WTC11 (cell line): ENCODE data around the gene RSPH4A.

ENCODE experiments used
- ESRRA ChIP-seq: sonication (generic); formaldehyde crosslinking; IDR thresholded peaks from 2 replicates; pipeline ENCODE4 v1.8.1; 2022; ENCODE audit warnings: mild to moderate bottlenecking, missing genetic modification reagents, borderline replicate concordance
- ZNF232 ChIP-seq: sonication (generic); formaldehyde crosslinking; IDR thresholded peaks from 2 replicates; pipeline ENCODE4 v1.8.0; 2022; ENCODE audit warnings: mild to moderate bottlenecking, missing genetic modification reagents
- TF ChIP-seq, protein P1 (sequence below): sonication (generic); formaldehyde crosslinking; IDR thresholded peaks from 2 replicates; pipeline ENCODE4 v1.8.1; 2022; ENCODE audit warnings: low read depth, missing genetic modification reagents, borderline replicate concordance
- TF ChIP-seq, protein P2 (sequence below): sonication (generic); formaldehyde crosslinking; IDR thresholded peaks from 2 replicates; pipeline ENCODE4 v1.8.0; 2022; ENCODE audit warnings: mild to moderate bottlenecking, missing genetic modification reagents

DNA sequence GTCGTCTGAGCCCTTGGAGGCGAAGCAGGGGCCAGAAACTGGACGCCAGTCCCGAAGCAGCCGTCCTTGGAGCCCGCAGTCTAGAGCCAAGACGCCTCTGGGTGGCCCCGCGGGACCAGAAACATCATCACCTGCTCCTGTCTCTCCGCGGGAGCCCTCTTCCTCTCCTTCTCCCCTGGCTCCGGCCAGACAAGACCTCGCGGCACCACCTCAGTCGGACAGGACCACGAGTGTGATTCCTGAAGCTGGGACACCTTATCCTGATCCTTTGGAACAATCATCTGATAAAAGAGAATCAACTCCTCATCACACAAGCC, 416 bp downstream of the RSPH4A start:
- TF ChIP-seq, protein P1, sequence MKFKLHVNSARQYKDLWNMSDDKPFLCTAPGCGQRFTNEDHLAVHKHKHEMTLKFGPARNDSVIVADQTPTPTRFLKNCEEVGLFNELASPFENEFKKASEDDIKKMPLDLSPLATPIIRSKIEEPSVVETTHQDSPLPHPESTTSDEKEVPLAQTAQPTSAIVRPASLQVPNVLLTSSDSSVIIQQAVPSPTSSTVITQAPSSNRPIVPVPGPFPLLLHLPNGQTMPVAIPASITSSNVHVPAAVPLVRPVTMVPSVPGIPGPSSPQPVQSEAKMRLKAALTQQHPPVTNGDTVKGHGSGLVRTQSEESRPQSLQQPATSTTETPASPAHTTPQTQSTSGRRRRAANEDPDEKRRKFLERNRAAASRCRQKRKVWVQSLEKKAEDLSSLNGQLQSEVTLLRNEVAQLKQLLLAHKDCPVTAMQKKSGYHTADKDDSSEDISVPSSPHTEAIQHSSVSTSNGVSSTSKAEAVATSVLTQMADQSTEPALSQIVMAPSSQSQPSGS (CRISPR knock-in tag) = no peak
- TF ChIP-seq, protein P2, sequence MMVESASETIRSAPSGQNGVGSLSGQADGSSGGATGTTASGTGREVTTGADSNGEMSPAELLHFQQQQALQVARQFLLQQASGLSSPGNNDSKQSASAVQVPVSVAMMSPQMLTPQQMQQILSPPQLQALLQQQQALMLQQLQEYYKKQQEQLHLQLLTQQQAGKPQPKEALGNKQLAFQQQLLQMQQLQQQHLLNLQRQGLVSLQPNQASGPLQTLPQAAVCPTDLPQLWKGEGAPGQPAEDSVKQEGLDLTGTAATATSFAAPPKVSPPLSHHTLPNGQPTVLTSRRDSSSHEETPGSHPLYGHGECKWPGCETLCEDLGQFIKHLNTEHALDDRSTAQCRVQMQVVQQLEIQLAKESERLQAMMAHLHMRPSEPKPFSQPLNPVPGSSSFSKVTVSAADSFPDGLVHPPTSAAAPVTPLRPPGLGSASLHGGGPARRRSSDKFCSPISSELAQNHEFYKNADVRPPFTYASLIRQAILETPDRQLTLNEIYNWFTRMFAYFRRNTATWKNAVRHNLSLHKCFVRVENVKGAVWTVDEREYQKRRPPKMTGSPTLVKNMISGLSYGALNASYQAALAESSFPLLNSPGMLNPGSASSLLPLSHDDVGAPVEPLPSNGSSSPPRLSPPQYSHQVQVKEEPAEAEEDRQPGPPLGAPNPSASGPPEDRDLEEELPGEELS = no peak
- no peak for TF ChIP-seq ESRRA
- no peak for TF ChIP-seq ZNF232 (CRISPR knock-in tag)
